Esophagus muscularis mucosa (tissue), 3 donors: ENCODE data around the gene SPSB3.

Source experiments
- POLR2A ChIP-seq: fragments of 450-650 bp; IDR thresholded peaks from one replicate; pipeline ENCODE4 v1.6.1; 2017; ENCODE audit warnings: antibody characterized with exemption, moderate library complexity, mild to moderate bottlenecking, low read depth
- POLR2AphosphoS5 ChIP-seq, 2 donors: sonication (generic); formaldehyde crosslinking; IDR thresholded peaks; one replicate each; pipeline ENCODE4 v1.6.1; 2017; ENCODE audit warnings: antibody characterized with exemption in 2 of 2
- TF ChIP-seq, protein P1 (sequence below), 3 experiments: fragments of 200-600 bp in 2 of 3; fragments of 450-650 bp in 1 of 3; sonication (generic) in 2 of 3; IDR thresholded peaks; one replicate each; pipeline ENCODE4 v1.5.1; 2017 to 2019; ENCODE audit warnings: antibody characterized with exemption in 3 of 3, mild to moderate bottlenecking in 2 of 3, moderate library complexity in 1 of 3

DNA sequence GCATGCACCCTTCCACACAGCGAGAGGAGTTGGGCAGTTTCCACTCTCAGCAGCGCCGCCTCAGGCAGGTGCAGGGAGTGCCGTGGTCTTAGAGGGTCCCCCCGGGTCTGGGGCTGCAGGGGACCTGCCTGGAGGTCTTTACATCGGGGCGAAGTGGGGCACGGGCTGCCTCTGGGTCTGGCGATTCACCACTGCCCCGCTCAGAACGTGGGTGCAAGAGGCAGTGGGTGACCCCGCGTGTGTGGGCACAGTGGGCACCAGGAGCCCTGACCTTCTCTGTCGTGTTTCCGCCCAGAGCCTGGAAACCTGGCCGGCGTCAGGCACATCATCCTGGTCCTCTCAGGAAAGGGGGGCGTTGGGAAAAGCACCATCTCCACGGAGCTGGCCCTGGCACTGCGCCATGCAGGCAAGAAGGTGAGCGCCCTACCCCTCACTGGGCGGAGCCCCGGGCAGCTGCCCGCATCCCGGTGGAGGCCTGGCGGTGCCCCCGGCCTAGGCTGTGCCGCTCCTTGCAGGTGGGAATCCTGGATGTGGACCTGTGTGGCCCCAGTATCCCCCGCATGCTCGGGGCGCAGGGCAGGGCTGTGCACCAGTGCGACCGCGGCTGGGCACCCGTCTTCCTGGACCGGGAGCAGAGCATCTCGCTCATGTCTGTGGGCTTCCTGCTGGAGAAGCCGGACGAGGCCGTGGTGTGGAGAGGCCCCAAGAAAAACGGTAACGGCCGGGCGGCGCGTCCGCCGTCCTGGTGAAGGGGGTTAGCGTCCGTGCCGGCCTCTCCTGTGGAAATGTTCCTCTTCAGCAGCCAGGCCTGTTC is 4.1 kb upstream of the SPSB3 start:
- TF ChIP-seq, protein P1, sequence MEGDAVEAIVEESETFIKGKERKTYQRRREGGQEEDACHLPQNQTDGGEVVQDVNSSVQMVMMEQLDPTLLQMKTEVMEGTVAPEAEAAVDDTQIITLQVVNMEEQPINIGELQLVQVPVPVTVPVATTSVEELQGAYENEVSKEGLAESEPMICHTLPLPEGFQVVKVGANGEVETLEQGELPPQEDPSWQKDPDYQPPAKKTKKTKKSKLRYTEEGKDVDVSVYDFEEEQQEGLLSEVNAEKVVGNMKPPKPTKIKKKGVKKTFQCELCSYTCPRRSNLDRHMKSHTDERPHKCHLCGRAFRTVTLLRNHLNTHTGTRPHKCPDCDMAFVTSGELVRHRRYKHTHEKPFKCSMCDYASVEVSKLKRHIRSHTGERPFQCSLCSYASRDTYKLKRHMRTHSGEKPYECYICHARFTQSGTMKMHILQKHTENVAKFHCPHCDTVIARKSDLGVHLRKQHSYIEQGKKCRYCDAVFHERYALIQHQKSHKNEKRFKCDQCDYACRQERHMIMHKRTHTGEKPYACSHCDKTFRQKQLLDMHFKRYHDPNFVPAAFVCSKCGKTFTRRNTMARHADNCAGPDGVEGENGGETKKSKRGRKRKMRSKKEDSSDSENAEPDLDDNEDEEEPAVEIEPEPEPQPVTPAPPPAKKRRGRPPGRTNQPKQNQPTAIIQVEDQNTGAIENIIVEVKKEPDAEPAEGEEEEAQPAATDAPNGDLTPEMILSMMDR (IDR thresholded peaks at IDR 0.05) = no peak
- no peak for TF ChIP-seq POLR2A
- TF ChIP-seq POLR2AphosphoS5 (IDR thresholded peaks at IDR 0.05) = no peak
